GM23248 (cell line): ENCODE results near the gene SPG7.

Experiments used
- EZH2 ChIP-seq: fragments of 200-600 bp; sonication (generic); IDR thresholded peaks from 2 replicates; pipeline ENCODE4 v1.6.1; 2018; ENCODE audit warnings: antibody characterized with exemption, mild to moderate bottlenecking; ENCODE audit not compliant: insufficient read depth, poor library complexity, severe bottlenecking
- EZH2phosphoT487 ChIP-seq: fragments of 200-600 bp; sonication (generic); IDR thresholded peaks from 2 replicates; pipeline ENCODE4 v1.6.1; 2018; ENCODE audit warnings: antibody characterized with exemption, moderate library complexity, mild to moderate bottlenecking, low read depth; ENCODE audit not compliant: insufficient read depth

- TF ChIP-seq EZH2 (no peak), EZH2phosphoT487 (no peak)
Observed at GRCh38 chr16:89574681-89575246, 66.6 kb downstream of the SPG7 start.
